ENCODE data around the gene NOC4L.

Gene NOC4L

DNA sequence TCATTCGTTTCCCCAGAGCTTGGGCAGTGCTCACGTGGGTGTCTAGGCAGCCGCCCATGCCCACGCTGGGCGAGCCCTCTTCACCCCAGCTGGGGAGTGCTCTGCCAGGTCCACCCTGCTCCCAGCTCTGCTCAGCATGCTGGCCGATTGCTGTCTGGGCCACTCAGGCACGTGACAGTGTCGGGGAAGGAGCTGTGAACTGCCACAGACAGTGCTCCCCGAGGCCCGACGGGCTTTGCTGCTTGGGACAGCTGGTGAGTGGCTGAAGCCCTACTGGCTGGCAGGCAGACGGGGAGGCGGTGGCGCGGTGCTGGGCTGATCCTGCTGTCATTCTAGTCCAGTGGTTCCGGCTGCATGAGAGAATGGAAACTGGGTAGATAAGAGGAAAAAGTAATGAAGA lies 15.8 kb downstream of the NOC4L start:
- no peak overlapping the region for H3K4me3 ChIP-seq
- H3K27me3 ChIP-seq, result peaks cover 13 to 39% (median 26%) of the 10 kb centered on the region in 11 experiments; a peak in 20 of 22 replicates
- H3K4me1 ChIP-seq, result peaks cover 29 to 47% (median 44%) of the 10 kb centered on the region in 10 experiments
- peaks cover 7 to 33% (median 22%) of the 10 kb centered on the region in 11 experiments; a peak in 16 of 22 replicates for H3K9me3 ChIP-seq (replicated peaks in 1 of 11)
- H3K27ac ChIP-seq, result 0 out of 22 replicates have a peak overlapping the region, but pooled peaks of 1 of the 11 experiments have one; percentile 10
- H3K9ac ChIP-seq, result peak overlapping the region in 7 of 11 experiments; percentile 4 to 33 (median 13); a peak in 4 of 22 replicates
- peaks cover 0 to 25% (median 3%) of the 10 kb centered on the region in 11 experiments; a peak in 9 of 22 replicates for H4K20me1 ChIP-seq
- no peak for TF ChIP-seq Cebpa-rat (IDR thresholded peaks at IDR 0.05)
- peaks cover 27 to 37% (median 31%) of the 10 kb centered on the region in 11 experiments for H3K36me3 ChIP-seq
- H3K4me2 ChIP-seq, result peak overlapping the region; percentile 10 to 66 (median 43); a peak in 17 of 22 replicates

DNA sequence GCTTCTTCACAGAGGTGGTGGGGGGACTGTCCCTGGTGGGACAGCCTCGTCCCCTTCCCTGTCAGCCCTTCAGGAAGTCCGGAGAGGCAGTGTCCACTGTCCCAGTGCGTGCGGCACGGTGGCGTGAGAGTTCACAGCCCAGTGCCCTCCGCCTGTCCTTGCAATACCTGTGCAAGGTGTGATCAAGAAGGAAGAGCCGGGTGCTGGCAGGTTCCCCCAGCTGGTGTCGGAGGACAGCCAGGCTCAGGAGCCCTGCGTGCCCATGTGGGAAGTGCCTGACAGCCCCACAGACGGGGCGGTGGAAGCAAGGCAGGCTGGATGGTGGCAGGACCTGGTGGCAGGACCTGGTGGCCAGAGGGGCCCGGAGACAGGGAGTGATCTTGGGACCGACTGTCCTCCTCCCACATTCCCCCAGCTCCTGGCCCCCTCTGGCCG lies 16.4 kb downstream of the NOC4L start:
- Histone ChIP-seq H3K27me3 (peaks cover 13 to 39% (median 26%) of the 10 kb centered on the region in 11 experiments; a peak in 20 of 22 replicates), H3K4me1 (peaks cover 29 to 47% (median 44%) of the 10 kb centered on the region in 10 experiments), H3K9ac (peak overlapping the region in 1 of 11 experiments; percentile 5; a peak in 1 of 22 replicates), H3K4me3 (no peak overlapping the region), H3K9me3 (replicated peaks in 1 of 11) (peaks cover 7 to 33% (median 22%) of the 10 kb centered on the region in 11 experiments; a peak in 16 of 22 replicates), H3K36me3 (peaks cover 25 to 33% (median 29%) of the 10 kb centered on the region in 11 experiments), H3K27ac (0 out of 22 replicates have a peak overlapping the region, but pooled peaks of 1 of the 11 experiments have one; percentile 85), H3K4me2 (peak overlapping the region in 2 of 11 experiments; percentile 8 to 23; a peak in 2 of 22 replicates), H4K20me1 (peaks cover 0 to 22% (median 0%) of the 10 kb centered on the region in 11 experiments; a peak in 4 of 22 replicates)
- no peak for TF ChIP-seq Cebpa-rat (IDR thresholded peaks at IDR 0.05)

- H3K4me3 ChIP-seq, result no peak overlapping the region
- H4K20me1 ChIP-seq, result peaks cover 0 to 22% (median 0%) of the 10 kb centered on the region in 11 experiments; a peak in 4 of 22 replicates
- H3K36me3 ChIP-seq, result peaks cover 19 to 27% (median 24%) of the 10 kb centered on the region in 11 experiments
- TF ChIP-seq Cebpa-rat (IDR thresholded peaks at IDR 0.05), result no peak
- peaks cover 29 to 47% (median 44%) of the 10 kb centered on the region in 10 experiments for H3K4me1 ChIP-seq
- H3K4me2 ChIP-seq, result peak overlapping the region in 7 of 11 experiments; percentile 88 to 99 (median 95); a peak in 6 of 22 replicates
- peaks cover 13 to 39% (median 26%) of the 10 kb centered on the region in 11 experiments; a peak in 20 of 22 replicates for H3K27me3 ChIP-seq
- H3K9me3 ChIP-seq (replicated peaks in 1 of 11), result peaks cover 7 to 27% (median 19%) of the 10 kb centered on the region in 11 experiments; a peak in 16 of 22 replicates
- H3K9ac ChIP-seq, result peak overlapping the region in 1 of 11 experiments; percentile 79; a peak in 3 of 22 replicates
- H3K27ac ChIP-seq, result peak overlapping the region in 8 of 11 experiments; percentile 69 to 89 (median 83); a peak in 13 of 22 replicates
Measured at GRCh38 chr12:132161036-132161781, 17.0 kb downstream of the NOC4L start.

- H3K4me3 ChIP-seq, result peak overlapping the region in 9 of 10 experiments; percentile 29 to 62 (median 44); a peak in 15 of 20 replicates
Measured at GRCh38 chr12:132161796-132162507, 17.7 kb downstream of the NOC4L start.

DNA sequence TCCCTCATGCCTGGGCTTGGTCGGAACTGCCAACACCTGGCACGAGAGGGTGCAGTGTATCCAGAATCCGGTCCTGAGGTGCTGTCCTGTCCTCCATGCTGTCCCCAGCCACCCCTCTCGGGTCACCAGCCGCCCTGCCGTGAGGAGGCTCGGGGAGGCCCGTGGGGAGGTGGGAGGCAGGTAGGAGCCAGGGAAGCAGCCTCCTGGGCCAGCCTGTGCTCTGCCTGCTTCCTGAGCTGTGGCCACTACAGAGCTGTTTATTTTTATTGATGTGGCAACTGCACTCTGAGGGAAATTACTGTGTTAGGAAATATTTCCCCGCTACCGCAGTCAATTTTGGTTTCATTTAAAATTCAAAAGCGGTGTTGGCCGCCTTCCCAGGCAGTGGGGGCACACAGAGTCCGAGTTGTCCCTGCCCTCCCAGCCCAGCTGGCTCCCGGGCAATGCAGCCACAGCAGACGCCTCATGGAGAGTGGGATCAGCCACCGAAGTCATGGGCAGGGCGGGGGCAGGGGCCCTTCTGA lies 18.3 kb downstream of the NOC4L start:
- peaks cover 4 to 13% (median 7%) of the 10 kb centered on the region in 11 experiments; a peak in 13 of 22 replicates for H3K9me3 ChIP-seq (replicated peaks in 1 of 11)
- peak overlapping the region in 9 of 10 experiments; percentile 29 to 62 (median 44); a peak in 18 of 20 replicates for H3K4me3 ChIP-seq
- H3K4me2 ChIP-seq, result peak overlapping the region; percentile 88 to 99 (median 93)
- H3K27ac ChIP-seq, result peak overlapping the region; percentile 42 to 89 (median 79); a peak in 20 of 22 replicates
- peaks cover 0 to 22% (median 0%) of the 10 kb centered on the region in 11 experiments; a peak in 4 of 22 replicates for H4K20me1 ChIP-seq
- H3K36me3 ChIP-seq, result peaks cover 6 to 13% (median 10%) of the 10 kb centered on the region in 11 experiments; a peak in 20 of 22 replicates
- peaks cover 34 to 57% (median 51%) of the 10 kb centered on the region in 10 experiments for H3K4me1 ChIP-seq
- peak overlapping the region; percentile 55 to 79 (median 73); a peak in 21 of 22 replicates for H3K9ac ChIP-seq
- H3K27me3 ChIP-seq, result peaks cover 13 to 39% (median 26%) of the 10 kb centered on the region in 11 experiments; a peak in 20 of 22 replicates
- TF ChIP-seq Cebpa-rat (IDR thresholded peaks at IDR 0.05), result peak in 9 of 11 experiments; percentile 60 to 87 (median 77); a peak in 15 of 22 replicates

More at GRCh38 chr12:132161796-132162507, 17.7 kb downstream of the NOC4L start:
- peaks cover 12 to 19% (median 16%) of the 10 kb centered on the region in 11 experiments for H3K36me3 ChIP-seq
- H3K4me1 ChIP-seq, result peaks cover 29 to 51% (median 45%) of the 10 kb centered on the region in 10 experiments
- peaks cover 7 to 20% (median 11%) of the 10 kb centered on the region in 11 experiments; a peak in 16 of 22 replicates for H3K9me3 ChIP-seq (replicated peaks in 1 of 11)
- peaks cover 13 to 39% (median 26%) of the 10 kb centered on the region in 11 experiments; a peak in 20 of 22 replicates for H3K27me3 ChIP-seq
- H3K9ac ChIP-seq, result peak overlapping the region; percentile 55 to 79 (median 73); a peak in 21 of 22 replicates
- peak overlapping the region; percentile 42 to 89 (median 79); a peak in 20 of 22 replicates for H3K27ac ChIP-seq
- no peak for TF ChIP-seq Cebpa-rat (IDR thresholded peaks at IDR 0.05)
- peaks cover 0 to 22% (median 0%) of the 10 kb centered on the region in 11 experiments; a peak in 4 of 22 replicates for H4K20me1 ChIP-seq
- peak overlapping the region; percentile 88 to 99 (median 93) for H3K4me2 ChIP-seq

DNA sequence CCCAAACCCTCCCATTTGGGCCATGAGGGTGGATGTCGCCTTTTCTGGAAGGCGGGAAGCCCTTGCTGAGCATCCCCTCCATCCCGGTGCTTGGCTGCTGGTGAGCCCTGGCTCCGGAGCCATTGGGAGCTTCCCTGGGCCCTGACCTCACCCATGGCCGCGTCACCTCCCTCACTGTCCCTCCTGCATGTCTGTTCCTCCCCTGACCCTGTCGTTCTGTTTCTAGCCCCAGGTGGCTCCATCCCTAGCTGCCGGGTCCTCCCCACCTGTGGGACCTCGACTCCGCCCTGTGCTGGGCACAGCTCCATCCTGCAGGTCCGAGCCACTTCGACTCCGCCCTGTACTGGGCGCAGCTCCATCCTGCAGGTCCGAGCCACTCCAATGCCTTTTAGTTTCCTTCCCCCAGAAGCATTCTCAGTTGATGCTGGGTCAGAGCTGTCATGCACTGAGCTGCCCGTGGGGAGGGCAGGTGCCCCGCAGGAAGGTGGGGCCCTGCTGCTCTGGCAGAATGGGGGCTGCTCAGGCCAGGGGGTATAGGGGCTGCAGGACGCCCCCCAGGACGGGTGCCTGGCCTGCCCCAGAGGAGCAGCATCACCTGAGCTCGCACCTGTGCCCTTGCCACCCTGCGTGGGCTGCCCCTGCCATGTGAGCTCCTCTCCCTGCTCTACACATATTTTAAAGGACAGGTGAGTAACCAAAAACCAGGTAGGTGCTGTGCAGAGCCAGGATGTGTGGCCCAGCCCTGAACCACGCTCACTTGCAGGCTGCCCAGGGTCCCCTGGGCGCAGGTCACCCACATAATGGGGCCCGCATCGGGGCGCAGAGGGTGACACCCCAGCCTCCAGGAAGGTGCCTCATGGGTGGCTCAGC lies 19.0 kb downstream of the NOC4L start:
- Histone ChIP-seq H3K4me3 (peak overlapping the region in 9 of 10 experiments; percentile 29 to 62 (median 44); a peak in 18 of 20 replicates), H3K4me2 (peak overlapping the region; percentile 88 to 99 (median 93)), H4K20me1 (peaks cover 0 to 22% (median 0%) of the 10 kb centered on the region in 11 experiments; a peak in 4 of 22 replicates), H3K27me3 (peaks cover 13 to 39% (median 27%) of the 10 kb centered on the region in 11 experiments; a peak in 20 of 22 replicates), H3K36me3 (peaks cover 0 to 6% (median 3%) of the 10 kb centered on the region in 11 experiments; a peak in 12 of 22 replicates), H3K9ac (peak overlapping the region; percentile 55 to 79 (median 73); a peak in 21 of 22 replicates), H3K27ac (peak overlapping the region; percentile 9 to 89 (median 79); a peak in 20 of 22 replicates), H3K9me3 (replicated peaks in 1 of 11) (peaks cover 0 to 8% (median 0%) of the 10 kb centered on the region in 11 experiments; a peak in 10 of 22 replicates), H3K4me1 (peaks cover 41 to 64% (median 58%) of the 10 kb centered on the region in 10 experiments)
- TF ChIP-seq Cebpa-rat (IDR thresholded peaks at IDR 0.05), result no peak

Data from BLaER1 treated with 17β-estradiol and CSF1 and Interleukin-3, amounts not matched to agents 10 nM and 100 nM (cell line).